Hepatocyte (in vitro differentiated cells): ENCODE measurements around the gene PDZRN4.
"Not testable (repeated sequence)": the region's sequence is repeated elsewhere in the genome, so short reads cannot be mapped to it uniquely, and the experiment has no call there.

ENCODE experiments used
- CTCF ChIP-seq: fragments of 200-600 bp; sonication (generic); IDR thresholded peaks from 2 replicates; pipeline ENCODE4 v1.5.1; 2016; ENCODE audit warnings: antibody characterized with exemption, mild to moderate bottlenecking; ENCODE audit not compliant: poor library complexity
- EZH2phosphoT487 ChIP-seq: fragments of 200-600 bp; sonication (generic); IDR thresholded peaks from one replicate; pipeline ENCODE4 v1.6.1; 2018; ENCODE audit warnings: antibody characterized with exemption, mild to moderate bottlenecking, low read depth, moderate library complexity; ENCODE audit not compliant: unreplicated experiment, severe bottlenecking

- not testable (repeated sequence) for TF ChIP-seq CTCF, EZH2phosphoT487
These were observed 124.3 kb downstream of the PDZRN4 start for GRCh38 chr12:41312451-41312850.
